HG02642 (cell line): Measurements from ENCODE around the gene UNC13A.

ENCODE experiments used
- ATAC-seq: cut with Tn5 transposase; IDR thresholded peaks from one replicate; pipeline ENCODE4 v1.9.1; 2021; ENCODE audit warnings: mild to moderate bottlenecking; ENCODE audit not compliant: unreplicated experiment, poor library complexity

Gene UNC13A

DNA sequence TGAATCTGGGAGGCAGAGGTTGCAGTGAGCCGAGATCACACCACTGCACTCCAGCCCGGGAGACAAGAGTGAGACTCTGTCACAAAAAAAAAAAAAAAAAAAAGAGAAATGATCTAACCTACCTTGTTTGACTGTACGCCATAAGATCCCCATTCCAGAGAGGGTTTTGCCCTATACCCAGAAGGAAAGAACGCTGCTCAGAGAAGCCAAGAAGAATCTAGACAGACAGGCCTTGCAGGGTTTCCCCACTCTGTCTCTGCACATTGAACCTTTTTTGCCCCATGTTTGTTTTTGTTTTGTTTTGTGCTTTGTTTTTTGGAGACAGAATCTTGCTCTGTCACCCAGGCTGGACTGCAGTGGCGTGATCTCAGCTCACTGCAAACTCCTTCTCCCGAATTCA lies 23.7 kb upstream of the UNC13A start:
- ATAC-seq = no peak

- no peak for ATAC-seq
Measured at GRCh38 chr19:17706750-17707181, 18.6 kb upstream of the UNC13A start.

- ATAC-seq = no peak
Measured at GRCh38 chr19:17703824-17704463, 15.8 kb upstream of the UNC13A start.

GRCh38 chr19:17695198-17695597 lies 7.0 kb upstream of the UNC13A start:
- no peak for ATAC-seq

DNA sequence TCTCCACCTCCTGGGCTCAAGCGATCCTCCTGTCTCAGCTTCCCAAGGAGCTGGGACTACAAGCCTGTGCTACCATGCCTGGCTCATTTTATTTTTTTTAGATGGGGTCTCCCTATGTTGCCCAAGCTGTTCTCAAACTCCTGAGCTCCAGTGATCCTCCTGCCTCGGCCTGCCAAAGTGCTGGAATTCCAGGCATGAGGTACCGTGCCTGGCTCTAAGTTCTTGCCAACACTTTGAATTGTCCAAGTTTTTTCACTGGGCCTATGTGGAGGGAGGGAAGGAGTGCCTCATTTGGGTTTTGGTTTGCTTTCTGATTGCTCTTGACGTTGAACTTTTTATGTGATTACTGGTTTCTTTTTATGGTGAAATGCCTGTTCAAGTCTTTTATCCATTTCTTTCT lies 4.4 kb upstream of the UNC13A start:
- ATAC-seq = no peak

- ATAC-seq = no peak
Measured at GRCh38 chr19:17688853-17689595, 870 bp upstream of the UNC13A start.

GRCh38 chr19:17687141-17687856 lies 855 bp downstream of the UNC13A start:
- ATAC-seq = no peak

DNA sequence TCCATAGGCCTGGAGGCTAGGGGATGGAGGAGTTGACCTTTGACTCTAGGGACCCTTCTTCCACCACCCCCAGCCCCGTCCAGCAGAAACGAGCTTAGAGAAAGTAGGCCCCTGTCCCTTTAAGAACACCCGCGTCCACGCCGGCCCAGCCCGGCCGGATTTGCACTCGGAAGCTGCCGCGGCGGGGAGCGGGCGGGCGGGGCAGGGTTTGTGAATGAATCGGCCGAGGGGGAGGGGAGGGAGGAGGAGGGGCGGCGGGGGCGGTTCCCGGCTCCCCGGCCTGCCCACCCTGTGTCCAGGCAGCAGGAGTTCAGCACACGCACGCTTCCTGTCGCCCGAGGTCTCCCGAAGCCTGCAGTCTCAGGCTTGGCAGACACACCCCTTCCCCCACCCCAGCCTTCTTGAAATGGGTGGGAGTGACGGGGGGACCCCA lies 1.5 kb downstream of the UNC13A start:
- ATAC-seq = no peak

GRCh38 chr19:17686023-17686521 lies 2.1 kb downstream of the UNC13A start:
- no peak for ATAC-seq

DNA sequence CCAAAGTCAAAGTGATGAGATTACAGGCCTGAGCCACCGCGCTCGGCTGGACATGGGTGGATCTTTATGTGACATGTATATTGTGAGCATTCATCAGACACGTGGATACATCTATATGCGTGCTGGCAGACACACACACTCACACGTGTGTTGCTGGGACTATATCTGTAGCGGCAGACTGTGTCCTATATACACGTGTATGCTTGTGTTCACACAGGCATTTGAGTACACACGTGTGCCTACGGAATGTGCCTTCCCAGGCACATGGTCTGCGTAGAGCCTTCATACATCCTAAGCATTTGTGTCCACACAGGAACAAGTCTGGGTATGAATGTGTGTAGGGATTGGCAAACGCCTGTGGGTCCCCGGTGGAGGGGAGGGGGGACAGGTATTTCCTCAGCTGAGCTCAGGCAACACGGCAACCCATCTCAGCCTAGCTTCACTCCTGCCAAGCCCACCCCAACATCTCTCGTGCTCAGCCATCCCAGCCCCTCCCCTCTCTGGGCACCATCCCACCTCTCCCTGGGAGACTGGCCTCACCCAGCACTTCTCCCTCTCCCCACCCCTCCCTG lies 2.6 kb downstream of the UNC13A start:
- no peak for ATAC-seq

DNA sequence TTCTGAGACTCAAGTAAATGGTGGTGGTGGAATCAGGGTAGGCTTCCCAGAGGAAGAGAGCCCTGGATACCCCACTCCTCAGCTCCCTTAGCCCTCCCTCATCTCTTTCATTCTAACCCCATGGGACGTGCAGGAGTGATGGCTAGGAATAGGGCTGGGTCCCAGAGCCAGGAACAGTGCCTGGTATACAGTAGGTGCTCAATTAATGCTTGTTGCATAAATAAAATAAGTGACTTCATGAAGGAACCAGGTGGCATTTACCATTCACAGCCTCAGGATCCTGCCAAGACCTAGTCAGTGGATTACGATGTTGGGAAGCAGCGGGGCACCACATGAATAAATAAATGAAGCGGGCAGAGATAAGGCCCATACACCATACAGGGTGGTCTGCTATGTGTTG lies 3.9 kb downstream of the UNC13A start:
- ATAC-seq = no peak

DNA sequence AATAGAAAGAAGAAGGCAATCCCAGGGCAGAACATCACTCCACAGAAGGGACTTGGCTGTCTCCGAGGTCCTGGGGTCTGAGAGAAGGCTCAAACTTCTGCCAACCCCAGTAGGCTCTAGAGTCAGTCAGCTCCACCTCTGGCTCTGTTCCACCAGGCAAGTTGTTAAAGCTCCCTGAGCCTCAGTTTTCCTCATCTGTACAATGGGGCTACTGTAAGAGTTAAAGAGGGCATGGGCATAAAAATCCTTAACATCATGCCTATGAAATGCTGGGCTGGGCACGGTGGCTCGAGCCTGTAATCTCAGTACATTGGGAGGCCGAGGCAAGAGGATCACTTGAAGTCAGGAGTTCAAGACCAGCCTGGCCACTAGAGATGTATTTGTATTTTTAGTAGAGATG lies 5.1 kb downstream of the UNC13A start:
- ATAC-seq = no peak

DNA sequence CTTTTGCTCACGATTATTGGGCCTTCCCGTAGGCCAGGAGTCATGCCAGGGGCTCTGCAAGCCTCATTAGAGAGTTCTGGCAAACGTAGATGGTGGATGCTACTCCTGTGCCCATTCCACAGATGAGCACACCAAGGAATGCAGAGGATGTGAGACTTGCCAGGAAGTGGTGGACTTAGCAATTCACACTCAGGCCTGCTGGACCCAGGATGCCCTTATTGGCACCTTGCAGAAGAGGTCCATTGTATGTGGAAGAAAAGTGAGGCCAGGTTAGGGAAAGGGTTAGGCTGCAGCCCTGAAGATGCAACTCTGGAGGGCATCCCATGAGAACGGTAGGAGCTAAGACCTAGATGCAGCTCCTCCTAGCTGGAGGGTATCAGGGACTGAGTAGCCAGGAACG lies 5.9 kb downstream of the UNC13A start:
- ATAC-seq = no peak

- no peak for ATAC-seq
Measured at GRCh38 chr19:17681505-17682125, 6.5 kb downstream of the UNC13A start.

DNA sequence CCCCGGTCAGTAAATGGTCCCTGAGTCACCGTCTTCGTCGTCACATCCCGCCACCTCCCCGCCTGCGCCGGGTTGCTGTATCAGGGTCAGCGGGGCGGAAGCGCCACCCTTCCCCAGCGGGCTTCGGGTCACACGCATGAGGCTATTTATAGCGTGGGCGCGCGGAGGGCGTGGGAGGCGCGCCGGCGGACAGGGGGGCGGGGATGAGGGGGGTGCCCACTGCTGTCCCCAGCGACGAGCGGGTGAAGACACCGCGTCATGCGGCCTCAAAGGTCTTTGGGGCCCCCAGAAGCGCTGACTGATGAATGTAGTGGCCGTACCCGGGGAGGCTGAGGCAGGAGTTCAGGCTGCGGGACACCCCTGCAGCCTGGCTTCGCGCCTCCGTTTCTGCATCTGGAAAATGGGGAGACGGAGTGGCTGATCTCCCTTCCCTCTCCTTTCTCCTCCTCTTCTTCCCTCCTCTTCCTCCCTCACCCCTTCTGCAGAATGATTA lies 7.9 kb downstream of the UNC13A start:
- ATAC-seq = no peak

- no peak for ATAC-seq
Measured at GRCh38 chr19:17679526-17680229, 8.5 kb downstream of the UNC13A start.

- no peak for ATAC-seq
Measured at GRCh38 chr19:17678836-17679235, 9.3 kb downstream of the UNC13A start.

DNA sequence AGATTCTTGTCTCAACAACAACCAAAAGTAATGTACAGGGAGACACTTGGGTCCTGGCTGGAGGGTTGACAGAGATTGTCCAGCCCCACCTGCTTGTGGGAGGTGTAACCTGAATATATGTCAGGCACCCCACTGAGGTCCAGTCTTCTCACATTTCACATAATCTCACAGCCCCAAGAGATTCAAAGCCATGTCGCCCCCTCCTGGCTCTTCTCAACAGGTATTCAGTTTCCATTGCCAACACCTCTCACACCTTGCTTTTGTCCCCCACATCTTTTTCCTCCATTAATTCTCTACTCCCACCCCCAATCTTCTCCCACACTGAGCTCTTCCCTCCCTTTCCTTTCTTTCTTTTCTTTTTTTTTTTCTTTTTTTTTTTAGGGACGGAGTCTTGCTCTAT lies 11.2 kb downstream of the UNC13A start:
- no peak for ATAC-seq

- no peak for ATAC-seq
Measured at GRCh38 chr19:17676295-17676694, 11.9 kb downstream of the UNC13A start.
